HEK293T (cell line): Measurements from ENCODE around the gene NGRN.

Experiments used
- FOXM1 ChIP-seq: fragments of 450-650 bp; IDR thresholded peaks from 2 replicates; pipeline ENCODE4 v1.6.1; 2017; ENCODE audit warnings: mild to moderate bottlenecking, borderline replicate concordance
- NFRKB ChIP-seq: fragments of 450-650 bp; IDR thresholded peaks from 2 replicates; pipeline ENCODE4 v1.6.1; 2016; ENCODE audit warnings: mild to moderate bottlenecking, moderate library complexity

GRCh38 chr15:90301707-90302300 lies 36.3 kb downstream of the NGRN start:
- TF ChIP-seq NFRKB: no peak
- no peak for TF ChIP-seq FOXM1
